Parietal lobe (tissue), 1 donor: ENCODE data around the gene PORCN. TPM values are rescaled to one million over a fixed set of nuclear protein-coding genes. Genes with fewer than 3 reads are reported as not detected.

Experiments
- total RNA-seq: library from RNA; depleted of rRNA; stranded (reverse); fragments of >200 nt; gene quantifications from one replicate; pipeline ENCODE4 v1.2.3, GENCODE V29; 2014

Gene PORCN
- total RNA-seq = 10.6 TPM

DNA sequence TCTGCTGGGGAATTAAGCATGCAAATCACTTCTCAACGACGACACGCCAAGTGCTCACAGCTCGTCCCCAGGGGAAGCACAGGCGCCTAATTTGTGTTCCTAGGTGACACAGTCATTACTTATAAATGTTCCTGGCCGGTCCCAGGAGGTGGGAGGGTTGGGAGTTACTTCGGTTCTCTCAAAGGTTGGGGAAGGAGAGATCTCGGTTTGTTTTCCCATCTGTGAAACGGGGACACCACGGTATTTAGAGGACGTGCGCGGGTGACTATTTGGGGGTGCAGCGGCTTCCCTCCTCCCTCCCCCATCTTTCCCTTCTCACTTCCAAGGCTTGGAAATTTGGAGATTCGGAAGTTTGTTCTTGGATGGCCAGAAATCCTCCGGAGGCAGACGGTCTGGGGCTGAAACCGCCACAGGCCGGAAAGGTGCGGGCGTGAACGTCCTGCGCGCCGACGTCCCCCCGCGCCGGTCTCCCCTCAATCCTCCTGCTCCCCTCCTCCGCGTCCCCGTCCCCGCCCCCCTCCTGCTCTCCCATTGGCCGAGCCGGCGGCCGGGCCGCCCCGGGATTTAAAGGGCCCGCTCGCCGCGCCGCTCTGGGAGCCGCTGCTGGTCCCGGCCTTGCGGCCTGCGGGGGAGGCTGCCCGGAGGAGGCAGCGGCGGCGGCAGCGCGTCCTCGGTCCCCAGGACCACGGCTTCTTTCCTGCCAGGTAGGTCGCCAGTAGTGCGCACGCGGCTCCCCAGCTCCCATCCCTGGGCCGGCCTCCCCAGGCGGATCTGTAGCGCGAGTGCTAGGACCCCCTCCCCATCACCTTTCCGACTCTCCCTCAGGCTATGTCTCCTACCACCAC is at the start of gene PORCN:
Gene PORCN (plus strand): TSS at position 593 of the 845 bp plus-strand sequence. CDS start 829 bp downstream, outside the sequence.

DNA sequence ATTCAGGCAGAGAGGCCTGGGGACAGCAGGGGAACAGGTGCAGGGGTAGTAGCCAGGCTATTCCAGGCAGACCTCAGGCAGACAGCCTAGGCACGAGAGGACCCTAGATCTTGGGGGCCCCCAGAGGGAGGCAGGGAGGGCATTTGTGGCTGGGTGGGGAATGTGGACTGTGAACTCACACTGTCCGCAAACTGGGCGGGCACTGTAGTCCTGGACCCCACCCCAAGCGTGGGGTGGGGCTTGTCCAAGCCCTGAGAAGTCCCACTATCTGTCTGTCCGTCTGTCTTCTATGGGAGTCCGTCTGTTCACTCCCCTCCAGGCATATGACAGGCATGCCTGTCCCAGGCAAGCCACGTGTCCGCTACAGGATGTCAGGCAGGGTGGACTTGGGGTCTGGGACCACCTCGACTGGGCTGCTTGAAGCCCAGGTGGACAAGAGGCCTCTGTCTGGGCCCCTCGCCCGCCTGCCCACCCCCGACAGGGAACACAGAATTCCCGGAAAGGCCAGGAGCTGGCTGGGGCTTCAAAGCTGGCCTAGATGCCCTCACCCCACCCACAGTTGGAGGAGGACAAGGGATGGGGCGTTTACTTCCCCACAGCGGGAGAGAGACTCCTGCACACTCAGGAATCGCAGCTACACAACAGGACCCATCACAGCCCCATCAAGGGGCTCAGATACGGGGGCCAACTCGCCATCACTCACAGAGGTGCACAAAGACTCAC is 38.5 kb upstream of the PORCN start, which contains the start of gene SLC38A5:
Gene SLC38A5 (minus strand): TSS at position 151 of the 723 bp plus-strand sequence. CDS start 2,336 bp downstream, outside the sequence.

DNA sequence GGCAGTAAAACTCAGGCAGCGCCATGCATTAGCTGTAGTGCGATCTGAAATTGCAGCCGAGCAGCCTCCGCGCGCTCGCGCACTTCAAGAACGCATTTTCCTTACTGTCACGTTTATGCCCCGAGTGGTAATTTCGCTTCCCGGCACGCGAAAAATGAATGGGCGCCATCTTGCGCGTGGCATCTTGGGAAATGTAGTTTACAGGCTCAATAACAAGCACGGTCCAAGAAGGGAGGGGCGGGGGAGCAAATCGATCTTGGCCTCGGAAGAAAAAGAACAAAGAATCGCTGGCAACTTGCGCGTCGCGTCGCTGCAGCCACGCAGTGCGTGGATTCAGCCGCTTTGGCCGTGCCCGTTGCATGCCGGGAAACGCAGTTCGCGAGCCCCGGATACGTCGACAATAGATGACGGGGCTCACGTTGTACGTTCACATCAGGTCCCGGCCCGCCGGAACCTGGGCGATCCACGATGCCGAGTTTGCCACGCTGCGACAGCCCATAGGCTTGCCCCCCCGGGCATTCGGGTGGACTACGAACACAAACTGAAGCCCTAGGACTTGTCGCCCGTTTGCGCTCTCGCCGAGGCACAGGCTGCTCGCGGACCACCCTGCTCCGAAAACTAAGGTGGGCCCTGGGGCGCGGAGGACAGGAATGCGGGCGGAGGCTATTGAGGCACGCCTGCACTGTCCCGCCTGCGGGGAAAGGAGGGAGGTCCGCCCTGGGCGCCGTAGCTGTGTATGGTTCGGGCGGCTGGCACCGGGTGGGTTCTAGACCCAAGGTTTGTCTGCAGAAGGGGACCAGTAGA is 32.8 kb upstream of the PORCN start, which contains the start of gene FTSJ1:
Gene FTSJ1 (plus strand): TSS at position 426 of the 804 bp plus-strand sequence. CDS start 1,849 bp downstream, outside the sequence.

DNA sequence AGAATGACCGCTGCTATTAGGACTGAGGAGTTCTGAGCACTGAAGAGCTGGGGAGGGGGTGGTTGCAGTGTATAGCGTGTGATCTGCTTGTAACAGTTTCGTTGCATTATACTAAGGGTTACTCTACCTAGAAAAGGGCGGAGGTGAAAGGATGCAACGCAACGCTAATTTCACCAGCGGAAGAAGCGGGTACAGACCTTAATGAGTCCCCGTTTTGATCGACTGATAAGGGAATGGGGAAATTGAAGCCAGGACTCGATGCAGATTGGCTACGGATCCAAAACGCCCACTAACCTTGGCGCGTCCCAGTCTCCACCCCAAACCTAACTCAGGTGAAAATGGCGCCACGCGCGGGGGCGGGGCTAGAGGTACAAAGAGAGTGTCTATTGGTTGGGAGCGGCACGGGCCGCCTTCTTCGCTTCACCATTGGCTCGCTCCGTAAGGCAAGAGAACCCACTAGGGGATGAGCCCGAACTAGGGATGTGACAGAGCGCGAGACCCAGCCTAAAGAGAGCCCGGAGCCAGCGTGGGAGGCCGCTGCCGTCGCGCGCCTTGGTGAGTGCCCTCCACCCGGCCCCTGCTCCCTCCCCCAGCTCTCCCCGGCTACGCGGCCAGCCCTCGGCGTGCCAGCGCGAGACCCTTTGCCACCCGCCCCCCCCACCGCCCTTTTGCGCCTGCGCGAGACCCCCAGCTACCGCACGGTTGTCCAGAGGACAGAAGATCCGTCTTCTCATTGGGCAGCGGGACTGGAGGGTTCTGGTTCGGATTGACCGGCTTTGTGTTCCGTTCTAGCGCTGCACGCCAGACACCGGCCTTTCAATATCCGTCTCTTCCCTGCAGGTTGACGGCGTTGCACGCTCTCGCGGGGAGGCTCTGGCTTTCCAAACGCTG is 12.8 kb downstream of the PORCN start, which contains the start of gene EBP:
Gene EBP (plus strand): TSS at position 456 of the 891 bp plus-strand sequence. CDS start 1,964 bp downstream, outside the sequence.

DNA sequence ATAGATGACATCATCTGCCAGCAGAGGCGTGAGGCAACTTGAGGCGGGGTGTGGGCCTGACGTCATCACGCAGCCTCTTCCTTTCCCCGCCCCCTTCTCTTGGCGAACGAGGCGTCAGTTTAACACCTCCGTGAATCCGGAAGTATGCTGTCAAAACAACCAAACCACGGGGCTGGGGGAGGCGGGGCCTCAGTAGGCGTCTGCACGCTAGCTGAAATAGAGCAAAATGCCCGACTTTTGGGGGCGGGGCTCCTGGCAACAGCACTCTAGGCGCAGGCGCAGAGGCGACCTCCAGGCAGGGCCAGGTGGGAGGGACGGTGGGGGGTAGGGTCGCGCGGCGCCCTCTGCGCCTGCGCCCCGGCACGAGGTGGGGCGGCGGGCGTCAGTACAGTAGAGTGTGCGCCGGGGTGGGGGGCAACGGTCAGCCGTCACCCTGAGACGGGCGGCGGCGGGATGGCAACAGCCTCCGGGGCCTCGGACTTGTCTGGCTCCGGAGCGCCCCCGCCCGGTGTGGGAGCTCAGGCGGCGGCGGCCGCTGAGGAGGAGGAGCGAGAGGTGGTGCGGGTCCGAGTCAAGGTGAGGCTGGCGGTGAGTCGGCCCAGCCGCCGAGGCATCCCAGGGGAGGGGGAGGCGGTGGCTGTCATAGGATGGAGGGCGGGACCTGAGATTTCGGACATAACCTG is 30.7 kb downstream of the PORCN start, which contains the start of gene TBC1D25:
Gene TBC1D25 (plus strand): TSS at position 370 of the 683 bp plus-strand sequence. CDS start 84 bp downstream, at position 454.

Other genes with a start within 250 kb of the PORCN start
- gene SSX3, start 152.3 kb upstream of the PORCN start, total RNA-seq = not detected
- not detected for gene SSX4, start 125.5 kb upstream of the PORCN start, total RNA-seq
- not detected for gene SSX4B, start 97.0 kb upstream of the PORCN start, total RNA-seq
- gene SLC38A5, start 38.7 kb upstream of the PORCN start, total RNA-seq = 28.8 TPM
- gene FTSJ1, start 32.8 kb upstream of the PORCN start, total RNA-seq = 45.7 TPM
- gene EBP, start 12.8 kb downstream of the PORCN start, total RNA-seq = 28.8 TPM
- 13.8 TPM for gene TBC1D25, start 30.7 kb downstream of the PORCN start, total RNA-seq
- 153 TPM for gene RBM3, start 65.5 kb downstream of the PORCN start, total RNA-seq
- gene WDR13, start 88.5 kb downstream of the PORCN start, total RNA-seq = 88.9 TPM
- 0.63 TPM for gene WAS, start 174.8 kb downstream of the PORCN start, total RNA-seq
- 2.8 TPM for gene SUV39H1, start 187.7 kb downstream of the PORCN start, total RNA-seq